Measurements from ENCODE around the gene DPP10. TPM values are rescaled to one million over a fixed set of nuclear protein-coding genes. Genes with fewer than 3 reads are reported as not detected.

DPP10 gene
- total RNA-seq, 4 donors from 2014 or later = 0.09 to 4.0 (median 0.38) TPM; not detected in 1

GRCh38 chr2:114450639-114451038 is 8.2 kb downstream of the DPP10 start:
- DNase-seq = no peak
- Histone ChIP-seq H3K36me3 (no peaks in the 10 kb centered on the region), H3K4me1 (no peaks in the 10 kb centered on the region), H3K4me3 (no peak overlapping the region), H3K27me3 (no peaks in the 10 kb centered on the region), H3K9me3 (no peaks in the 10 kb centered on the region), H3K27ac (no peak overlapping the region)
- WGBS, 2 donors = 24 to 47% methylated on average over 2 of the region's 2 CpGs
- intact Hi-C loops (cut with DNase I) = no loop called here
- TF ChIP-seq POLR2A (IDR thresholded peaks at IDR 0.05) (no peak), CTCF (IDR thresholded peaks at IDR 0.05) (no peak)

GRCh38 chr2:114456566-114456965 is 14.1 kb downstream of the DPP10 start:
- Histone ChIP-seq H3K27me3 (no peaks in the 10 kb centered on the region), H3K4me1 (no peaks in the 10 kb centered on the region), H3K36me3 (no peaks in the 10 kb centered on the region), H3K27ac (no peak overlapping the region), H3K4me3 (no peak overlapping the region), H3K9me3 (no peaks in the 10 kb centered on the region)
- no peak for DNase-seq
- intact Hi-C loops (cut with DNase I) = no loop called here
- TF ChIP-seq CTCF (IDR thresholded peaks at IDR 0.05) = no peak
- no peak for TF ChIP-seq POLR2A (IDR thresholded peaks at IDR 0.05)
- WGBS, 2 donors = 74 to 77% methylated on average over 1 of the region's 1 CpG

- Histone ChIP-seq H3K27ac (no peak overlapping the region), H3K4me1 (no peaks in the 10 kb centered on the region), H3K27me3 (no peaks in the 10 kb centered on the region), H3K4me3 (no peak overlapping the region), H3K9me3 (no peaks in the 10 kb centered on the region), H3K36me3 (no peaks in the 10 kb centered on the region)
- DNase-seq = no peak
- TF ChIP-seq POLR2A (IDR thresholded peaks at IDR 0.05) (no peak), CTCF (IDR thresholded peaks at IDR 0.05) (no peak)
- 79% methylated on average over 2 of the region's 2 CpGs for WGBS, 2 donors
- intact Hi-C loops (cut with DNase I) = no loop called here
These were observed 15.5 kb downstream of the DPP10 start for GRCh38 chr2:114457956-114458355.

- Histone ChIP-seq H3K27me3 (no peaks in the 10 kb centered on the region), H3K4me1 (no peaks in the 10 kb centered on the region), H3K36me3 (no peaks in the 10 kb centered on the region), H3K27ac (no peak overlapping the region), H3K4me3 (no peak overlapping the region), H3K9me3 (no peaks in the 10 kb centered on the region)
- TF ChIP-seq POLR2A (IDR thresholded peaks at IDR 0.05) = no peak
- TF ChIP-seq CTCF (IDR thresholded peaks at IDR 0.05) = no peak
- WGBS, 2 donors = 74 to 76% methylated on average over 3 of the region's 3 CpGs
- intact Hi-C loops (cut with DNase I) = no loop called here
- no peak for DNase-seq
These were observed 18.7 kb downstream of the DPP10 start for GRCh38 chr2:114461116-114461515.

GRCh38 chr2:114464961-114465706 is 22.7 kb downstream of the DPP10 start:
- WGBS, 2 donors = 76 to 82% methylated on average over 10 of the region's 10 CpGs
- Histone ChIP-seq H3K36me3 (no peaks in the 10 kb centered on the region), H3K9me3 (no peaks in the 10 kb centered on the region), H3K4me3 (no peak overlapping the region), H3K27ac (no peak overlapping the region), H3K27me3 (no peaks in the 10 kb centered on the region), H3K4me1 (no peaks in the 10 kb centered on the region)
- no peak for DNase-seq
- intact Hi-C loops (cut with DNase I) = no loop called here
- TF ChIP-seq CTCF (IDR thresholded peaks at IDR 0.05) (no peak), POLR2A (IDR thresholded peaks at IDR 0.05) (no peak)

Data from esophagus squamous epithelium (tissue), 5 donors.